Spleen (tissue), 11 donors: ENCODE data around the gene DACH1. TPM values are rescaled to one million over a fixed set of nuclear protein-coding genes. Genes with fewer than 3 reads are reported as not detected.

Source experiments
- DNase-seq: peaks from one replicate; pipeline ENCODE4 v3.0.0-alpha.2; 2020
- H3K27ac ChIP-seq, 8 donors: fragments of 200-600 bp; sonication (generic) in 7 of 8; 1 replicate in 4 of 8; 2 replicates in 4 of 8; pipeline versions ENCODE4 v1.5.0 to v1.8.0; 2016 to 2021; ENCODE audit warnings: inconsistent platforms in 4 of 8, mild to moderate bottlenecking in 4 of 8, moderate library complexity in 1 of 8
- H3K27me3 ChIP-seq, 7 donors: fragments of 200-600 bp; sonication (generic) in 6 of 7; replicated peaks in 1 of 7; 1 replicate in 4 of 7; 2 replicates in 3 of 7; pipeline versions ENCODE4 v1.5.0 to v1.8.0; 2016 to 2021; ENCODE audit warnings: inconsistent platforms in 3 of 7, mild to moderate bottlenecking in 1 of 7
- H3K36me3 ChIP-seq, 6 donors: fragments of 200-600 bp; sonication (generic) in 5 of 6; 1 replicate in 4 of 6; 2 replicates in 2 of 6; pipeline versions ENCODE4 v1.5.0 to v1.8.0; 2016 to 2021; ENCODE audit warnings: inconsistent platforms in 2 of 6
- H3K4me1 ChIP-seq, 6 donors: fragments of 200-600 bp; sonication (generic) in 5 of 6; 1 replicate in 3 of 6; 2 replicates in 3 of 6; pipeline versions ENCODE4 v1.5.0 to v1.8.0; 2016 to 2021; ENCODE audit warnings: inconsistent platforms in 3 of 6
- H3K4me3 ChIP-seq, 8 donors: fragments of 200-600 bp; sonication (generic) in 7 of 8; 1 replicate in 4 of 8; 2 replicates in 4 of 8; pipeline versions ENCODE4 v1.5.0 to v1.8.0; 2016 to 2021; ENCODE audit warnings: inconsistent platforms in 4 of 8, mild to moderate bottlenecking in 4 of 8, moderate library complexity in 2 of 8
- H3K9me3 ChIP-seq, 8 donors: fragments of 200-600 bp; sonication (generic) in 7 of 8; 1 replicate in 4 of 8; 2 replicates in 4 of 8; pipeline versions ENCODE4 v1.5.0 to v1.8.0; 2016 to 2021; ENCODE audit warnings: inconsistent platforms in 4 of 8
- CTCF ChIP-seq, 11 experiments: fragments of 200-600 bp in 7 of 11; fragments of 450-650 bp in 4 of 11; sonication (generic) in 4 of 11; IDR thresholded peaks in 8 of 11; conservative IDR thresholded peaks in 3 of 11; 1 replicate in 7 of 11; 2 replicates in 4 of 11; pipeline versions ENCODE4 v1.4.0 to v1.8.0; 2016 to 2021; ENCODE audit warnings: antibody characterized with exemption in 11 of 11, inconsistent platforms in 4 of 11, mild to moderate bottlenecking in 1 of 11
- POLR2A ChIP-seq, 3 donors: fragments of 450-650 bp; IDR thresholded peaks; one replicate each; pipeline ENCODE4 v1.5.1; 2017; ENCODE audit warnings: antibody characterized with exemption in 3 of 3, mild to moderate bottlenecking in 1 of 3
- POLR2AphosphoS5 ChIP-seq, 3 donors: sonication (generic); formaldehyde crosslinking; IDR thresholded peaks; one replicate each; pipeline ENCODE4 v1.5.1; 2017; ENCODE audit warnings: antibody characterized with exemption in 3 of 3
- WGBS, 5 donors: extraction: QIAGEN DNeasy Blood & Tissue Kit in 3 of 5; methylation state at CpG; one replicate each; pipeline versions ENCODE4 v1.1.5 to v1.1.7; 2013 to 2018; 5-methylcytosine and 5-hydroxymethylcytosine counted together
- intact Hi-C: fragments of 100-400 bp; cut with DNase I; formaldehyde crosslinking; loops from one replicate; pipeline ENCODE4 v1.15.0; 2023; ENCODE audit warnings: low total_unique reads
- polyA plus RNA-seq, 3 donors: library from polyadenylated mRNA; stranded (reverse); fragments of 200-250 nt; gene quantifications; one replicate each; pipeline ENCODE4 v1.2.1, GENCODE V29; 2013
- total RNA-seq, 7 donors: library from RNA; depleted of rRNA in 3 of 7; stranded (reverse); fragments of >200 nt in 3 of 7; fragmentation: NEBNext Ultra II Directional in 4 of 7; extraction: Animal tissue kit (Norgen Biotek cat#: 25700) in 4 of 7; gene quantifications; one replicate each; pipeline versions ENCODE4 v1.1.0 to v1.2.1, GENCODE V29; 2016 to 2021
- donor health status: healthy with polysubstance abuse.
- donor health status: DM: no; HTN: no; CAD: no; lungs with moderate emphysema.
- donor health status: DM: no; HTN: no; CAD: no.
- donor health status: Bipolar disorder and iron deficiency.
- donor health status: healthy.
- donor health status: DM: no; HTN: no; CAD: no.
- donor health status: DM: yes; HTN: yes; CAD: no.

Gene DACH1
- total and polyA plus RNA-seq, 10 donors = 0.80 to 18.9 (median 11.4) TPM

- Histone ChIP-seq H3K9me3 (no peaks in the 10 kb centered on the region), H3K36me3 (no peaks in the 10 kb centered on the region), H3K27me3 (no peaks in the 10 kb centered on the region), H3K4me3 (no peak overlapping the region), H3K27ac (no peak overlapping the region), H3K4me1 (peaks cover 0 to 28% (median 10%) of the 10 kb centered on the region in 6 donors)
- TF ChIP-seq POLR2A (IDR thresholded peaks at IDR 0.05) (no peak), POLR2AphosphoS5 (IDR thresholded peaks at IDR 0.05) (no peak)
- WGBS, 5 donors = 25 to 50% (median 35%) methylated on average over 3 of the region's 3 CpGs
- no peak for DNase-seq
- intact Hi-C loops = no loop called here
Measured at GRCh38 chr13:71611292-71611691, 255.7 kb downstream of the DACH1 start.

GRCh38 chr13:71610876-71611275 lies 256.1 kb downstream of the DACH1 start:
- TF ChIP-seq POLR2AphosphoS5 (IDR thresholded peaks at IDR 0.05) = no peak
- no peak for TF ChIP-seq CTCF (IDR thresholded peaks at IDR 0.05 in 8 of 11, conservative IDR thresholded peaks at IDR 0.05 in 3 of 11)
- no peak for TF ChIP-seq POLR2A (IDR thresholded peaks at IDR 0.05)
- H3K4me3 ChIP-seq = no peak overlapping the region
- H3K4me1 ChIP-seq = peaks cover 0 to 28% (median 10%) of the 10 kb centered on the region in 6 donors
- H3K36me3 ChIP-seq = no peaks in the 10 kb centered on the region
- WGBS, 5 donors = 22 to 40% (median 25%) methylated on average over 5 of the region's 5 CpGs
- intact Hi-C loops = no loop called here
- no peak for DNase-seq
- H3K9me3 ChIP-seq = no peaks in the 10 kb centered on the region
- no peaks in the 10 kb centered on the region for H3K27me3 ChIP-seq
- no peak overlapping the region for H3K27ac ChIP-seq

- Histone ChIP-seq H3K27ac (no peak overlapping the region), H3K4me3 (no peak overlapping the region), H3K36me3 (no peaks in the 10 kb centered on the region), H3K4me1 (peaks cover 0 to 28% (median 10%) of the 10 kb centered on the region in 6 donors), H3K9me3 (no peaks in the 10 kb centered on the region), H3K27me3 (no peaks in the 10 kb centered on the region)
- no peak for DNase-seq
- TF ChIP-seq POLR2A (IDR thresholded peaks at IDR 0.05) = no peak
- TF ChIP-seq POLR2AphosphoS5 (IDR thresholded peaks at IDR 0.05) = no peak
- TF ChIP-seq CTCF (IDR thresholded peaks at IDR 0.05 in 8 of 11, conservative IDR thresholded peaks at IDR 0.05 in 3 of 11) = no peak
- intact Hi-C loops = no loop called here
- WGBS, 5 donors = 90 to 96% (median 95%) methylated on average over 7 of the region's 7 CpGs
Measured at GRCh38 chr13:71609271-71609670, 257.7 kb downstream of the DACH1 start.

- H3K27me3 ChIP-seq = no peaks in the 10 kb centered on the region
- WGBS, 5 donors = 52 to 59% (median 58%) methylated on average over 2 of the region's 2 CpGs
- no peak overlapping the region for H3K4me3 ChIP-seq
- intact Hi-C loops = no loop called here
- H3K27ac ChIP-seq = no peak overlapping the region
- peaks cover 0 to 14% (median 0%) of the 10 kb centered on the region in 6 donors for H3K4me1 ChIP-seq
- H3K9me3 ChIP-seq = no peaks in the 10 kb centered on the region
- H3K36me3 ChIP-seq = no peaks in the 10 kb centered on the region
- no peak for DNase-seq
- TF ChIP-seq POLR2AphosphoS5 (IDR thresholded peaks at IDR 0.05) = no peak
- TF ChIP-seq CTCF (IDR thresholded peaks at IDR 0.05 in 8 of 11, conservative IDR thresholded peaks at IDR 0.05 in 3 of 11) = no peak
- TF ChIP-seq POLR2A (IDR thresholded peaks at IDR 0.05) = no peak
Measured at GRCh38 chr13:71607575-71607974, 259.4 kb downstream of the DACH1 start.

- H3K4me1 ChIP-seq = peaks cover 0 to 12% (median 0%) of the 10 kb centered on the region in 6 donors
- H3K9me3 ChIP-seq = no peaks in the 10 kb centered on the region
- H3K27ac ChIP-seq = no peak overlapping the region
- TF ChIP-seq POLR2AphosphoS5 (IDR thresholded peaks at IDR 0.05) = no peak
- no peak for TF ChIP-seq POLR2A (IDR thresholded peaks at IDR 0.05)
- TF ChIP-seq CTCF (IDR thresholded peaks at IDR 0.05 in 8 of 11, conservative IDR thresholded peaks at IDR 0.05 in 3 of 11) = no peak
- DNase-seq = no peak
- intact Hi-C loops = no loop called here
- H3K27me3 ChIP-seq = no peaks in the 10 kb centered on the region
- H3K36me3 ChIP-seq = no peaks in the 10 kb centered on the region
- no peak overlapping the region for H3K4me3 ChIP-seq
Measured at GRCh38 chr13:71606818-71607217, 260.2 kb downstream of the DACH1 start.
